GM21515 (cell line): ENCODE results near the gene CT45A10.
"Not testable (repeated sequence)": the region's sequence is repeated elsewhere in the genome, so short reads cannot be mapped to it uniquely, and the experiment has no call there.

ENCODE experiments used
- ATAC-seq: cut with Tn5 transposase; IDR thresholded peaks from one replicate; pipeline ENCODE4 v1.9.1; 2021; ENCODE audit not compliant: unreplicated experiment

CT45A10 gene, protein sequence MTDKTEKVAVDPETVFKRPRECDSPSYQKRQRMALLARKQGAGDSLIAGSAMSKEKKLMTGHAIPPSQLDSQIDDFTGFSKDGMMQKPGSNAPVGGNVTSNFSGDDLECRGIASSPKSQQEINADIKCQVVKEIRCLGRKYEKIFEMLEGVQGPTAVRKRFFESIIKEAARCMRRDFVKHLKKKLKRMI

DNA sequence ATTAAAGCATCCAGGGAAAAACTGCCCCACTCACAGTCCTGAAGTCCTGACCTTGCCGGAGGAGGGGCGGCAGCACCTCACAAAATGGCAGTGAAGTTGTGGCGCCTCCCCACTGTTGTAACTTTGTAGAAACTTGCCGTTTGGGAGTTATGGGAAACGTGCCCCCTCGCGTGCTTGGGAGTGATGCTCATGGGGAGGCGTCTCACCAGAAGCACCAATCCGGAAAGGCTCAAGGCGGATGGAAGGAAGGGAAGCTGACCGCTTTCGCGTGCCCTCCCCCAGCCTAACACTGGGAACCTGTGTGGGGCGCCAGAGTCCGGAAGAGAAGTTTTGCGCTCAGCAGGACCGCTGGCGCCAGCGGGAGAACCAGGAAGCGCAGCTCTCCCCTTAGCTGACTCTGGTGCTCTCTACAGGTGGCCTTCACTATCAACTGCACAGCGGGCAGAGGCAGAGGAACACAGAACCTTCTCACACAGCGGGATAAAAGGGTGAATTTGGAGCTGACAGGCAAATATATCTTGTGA, at the start of gene CT45A10, which contains the start of gene SAGE1:
Gene CT45A10, minus strand, starts transcription at position 151 of the 524 bp plus-strand sequence. CDS start 8,100 bp downstream, outside the sequence.
Gene SAGE1, plus strand, starts transcription at position 423 of the 524 bp plus-strand sequence. CDS start 2,527 bp downstream, outside the sequence.
- ATAC-seq, result no peak

DNA sequence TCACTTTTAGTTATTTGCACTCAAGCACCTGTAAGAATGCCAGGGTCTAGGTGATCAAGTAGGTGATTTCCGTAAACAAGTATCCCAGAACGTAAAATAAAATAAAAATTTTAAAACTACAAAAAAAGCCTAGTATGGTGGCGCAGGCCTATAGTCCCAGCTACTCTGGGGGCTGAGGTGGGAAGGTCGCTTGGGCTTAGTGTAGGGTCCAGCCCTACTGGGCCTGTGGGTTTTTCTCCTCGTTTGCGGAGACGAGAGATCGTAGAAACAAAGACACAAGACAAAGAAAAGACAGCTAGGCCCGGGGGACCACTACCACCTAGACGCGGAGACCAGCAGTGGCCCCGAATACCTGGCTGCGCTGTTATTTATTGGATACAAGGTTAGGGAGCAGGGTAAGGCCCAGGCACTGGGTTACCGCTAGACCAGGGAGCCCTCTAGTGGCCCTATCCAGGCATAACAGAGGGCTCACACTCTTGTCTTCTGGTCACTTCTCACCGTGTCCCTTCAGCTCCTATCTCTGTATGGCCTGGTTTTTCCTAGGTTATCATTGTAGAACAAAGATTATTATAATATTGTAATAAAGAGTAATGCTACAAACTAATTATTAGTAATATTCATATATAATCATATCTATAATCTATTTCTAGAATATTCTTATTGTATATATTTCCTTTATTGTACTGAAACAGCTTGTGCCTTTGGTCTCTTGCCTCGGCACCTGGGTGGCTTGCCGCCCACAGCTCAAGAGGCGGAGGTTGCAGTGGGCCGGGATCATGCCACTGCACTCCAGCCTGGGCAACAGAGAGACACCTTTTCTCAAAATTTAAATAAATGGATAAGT, 38.6 kb upstream of the CT45A10 start:
- ATAC-seq, result no peak

DNA sequence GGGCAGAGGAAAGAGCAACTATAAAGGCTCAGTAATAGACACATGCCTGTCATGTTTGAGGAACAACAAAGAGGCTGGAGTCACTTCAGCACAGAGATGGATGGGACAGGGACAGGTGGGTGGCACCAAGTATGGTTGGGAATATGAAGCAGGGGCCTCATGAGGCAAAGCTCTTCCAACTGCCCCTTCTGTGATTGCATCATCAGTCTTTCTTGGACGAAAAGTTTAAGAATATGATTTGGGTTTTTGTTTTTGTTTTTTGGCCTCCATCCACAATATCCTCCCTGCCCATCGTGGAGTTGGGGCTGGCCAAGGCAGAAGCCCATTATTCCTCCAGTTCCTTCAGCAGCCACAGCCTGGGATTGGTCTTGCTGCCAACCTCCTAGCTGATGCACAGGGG, 34.7 kb upstream of the CT45A10 start:
- ATAC-seq, result no peak

DNA sequence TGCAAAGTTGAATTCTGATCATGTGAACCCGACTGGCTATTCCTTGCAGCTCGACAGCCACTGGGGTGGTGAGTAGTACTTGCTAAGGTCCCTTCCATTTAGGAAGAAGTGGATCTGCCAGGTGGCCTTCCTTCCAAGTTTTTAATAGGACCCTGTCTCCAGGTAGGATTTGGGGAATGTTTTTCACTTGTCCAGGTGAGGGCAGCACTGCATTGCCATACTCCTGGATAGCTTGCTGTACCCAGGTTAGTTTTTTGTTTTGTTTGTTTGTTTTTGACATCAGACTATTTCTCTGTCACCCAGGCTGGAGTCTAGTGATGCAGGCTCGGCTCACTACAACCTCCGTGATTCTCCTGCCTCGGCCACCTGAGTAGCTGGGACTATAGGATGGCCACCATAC, 30.1 kb upstream of the CT45A10 start:
- no peak for ATAC-seq

DNA sequence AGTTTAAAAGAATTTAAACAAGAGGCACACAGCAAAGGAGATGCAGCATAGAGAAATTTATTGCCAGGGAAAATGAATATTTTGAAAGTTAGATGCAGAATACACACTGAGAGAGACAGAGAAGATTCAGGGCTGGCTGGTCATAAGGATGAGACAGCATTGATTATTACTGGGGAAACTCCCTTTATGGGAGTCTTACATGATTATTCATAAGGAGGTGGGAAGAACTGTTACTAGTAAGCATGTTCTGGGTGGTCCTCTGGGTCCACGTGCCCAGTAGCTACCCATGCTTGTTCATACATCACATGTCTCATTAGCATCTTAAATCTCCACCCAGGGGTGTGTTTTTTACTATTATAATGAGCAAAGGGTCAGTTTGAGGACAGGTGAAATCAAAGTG, 27.3 kb upstream of the CT45A10 start:
- ATAC-seq, result not testable (repeated sequence)

DNA sequence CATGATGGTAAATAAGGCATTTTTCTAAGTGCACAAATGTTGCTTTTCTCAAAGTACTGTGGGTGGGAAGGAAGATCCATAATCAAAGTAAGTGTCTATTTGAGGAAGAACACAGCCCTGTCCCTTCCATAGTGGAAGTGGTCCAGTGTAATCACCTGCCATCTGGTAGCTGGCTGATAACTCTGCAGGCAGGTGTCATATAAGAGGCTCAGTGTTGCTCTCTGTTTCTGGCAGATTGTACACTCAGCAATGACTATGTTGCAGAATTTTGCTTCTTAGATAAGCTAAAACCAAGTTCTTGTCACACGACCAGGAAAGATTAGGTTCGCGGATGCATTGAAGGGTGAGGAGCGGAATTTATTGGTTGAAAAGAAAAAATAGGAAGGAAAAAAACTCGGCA, 21.2 kb upstream of the CT45A10 start:
- ATAC-seq, result no peak

DNA sequence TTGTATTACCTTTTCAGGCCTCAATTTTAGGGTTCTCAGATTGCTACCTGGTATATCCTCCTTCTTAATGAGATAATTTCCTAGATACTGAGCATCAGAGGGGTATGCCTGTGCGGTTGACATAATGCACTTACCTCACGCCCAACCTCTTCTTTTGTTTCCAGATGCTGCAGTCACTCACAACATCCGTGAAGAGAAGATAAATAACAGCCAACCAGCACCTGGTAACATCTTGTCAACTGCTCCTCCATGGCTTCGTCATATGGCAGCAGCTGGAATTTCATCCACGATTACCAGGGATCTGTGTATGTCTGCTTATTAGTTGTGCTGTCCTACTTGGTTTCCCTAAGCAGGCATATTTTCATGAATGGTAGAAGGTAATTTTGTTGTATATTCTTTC, 17.0 kb upstream of the CT45A10 start:
- no peak for ATAC-seq

DNA sequence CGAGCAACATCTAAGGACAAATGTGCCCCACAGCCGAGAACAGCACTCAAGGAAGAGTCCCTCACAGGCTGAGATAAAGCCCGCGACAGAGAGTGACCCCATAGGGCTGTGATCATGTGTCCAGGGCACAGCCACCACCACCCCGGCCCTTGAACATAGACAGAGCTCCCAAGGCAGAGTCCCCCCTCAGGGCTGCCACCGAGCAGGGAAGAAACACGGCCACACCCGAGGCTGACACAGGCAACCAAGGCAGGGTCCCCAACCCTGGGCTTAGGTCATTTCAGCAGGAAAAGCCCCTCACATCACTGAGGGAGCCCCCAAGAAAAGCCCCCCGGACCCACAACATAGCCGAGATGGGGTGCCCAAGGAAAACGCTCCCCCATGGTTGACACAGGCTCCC, 463 bp downstream of the CT45A10 start:
- no peak for ATAC-seq

DNA sequence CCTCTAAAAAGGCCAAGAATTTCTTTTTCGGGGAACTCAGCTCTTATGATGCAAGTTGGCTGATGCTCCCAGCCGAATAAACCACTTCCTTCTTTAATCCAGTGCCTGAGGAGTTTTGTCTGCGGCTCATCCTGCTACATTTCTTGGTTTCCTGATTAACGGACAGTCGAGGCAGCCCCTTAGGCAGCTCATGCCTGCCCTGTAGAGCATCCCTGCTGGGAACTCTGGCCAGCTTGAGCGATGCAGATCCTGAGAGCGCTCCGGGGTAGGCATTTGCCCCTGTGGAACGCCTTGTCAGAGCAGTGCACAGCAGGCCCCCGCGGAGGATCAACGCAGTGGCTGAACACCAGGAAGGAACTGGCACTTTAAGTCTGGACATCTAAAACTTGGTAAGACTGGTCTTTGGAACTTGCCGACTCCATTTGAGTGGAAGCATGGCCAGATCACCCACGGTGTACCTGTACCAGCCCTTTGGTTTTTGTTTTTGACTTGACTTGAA, 3.1 kb downstream of the CT45A10 start:
- no peak for ATAC-seq

DNA sequence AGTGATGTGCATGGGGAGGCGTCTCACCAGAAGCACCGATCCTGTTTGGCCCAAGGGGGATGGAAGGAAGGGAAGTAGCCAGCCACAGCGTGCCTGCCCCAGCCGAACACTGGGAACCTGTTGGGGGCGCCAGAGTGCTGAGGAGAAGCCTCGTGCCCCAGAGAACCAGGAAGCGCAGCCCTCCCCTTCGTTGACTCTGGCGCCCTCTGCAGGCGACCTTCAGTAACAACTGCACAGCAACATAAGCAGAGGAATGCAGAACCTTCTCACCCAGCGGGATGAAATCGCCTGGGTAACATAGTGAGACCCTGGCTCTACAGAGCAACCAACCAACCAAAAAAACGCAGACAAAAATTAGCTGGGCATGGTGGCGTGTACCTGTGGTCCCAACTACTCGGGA, 4.3 kb downstream of the CT45A10 start:
- ATAC-seq, result not testable (repeated sequence)

DNA sequence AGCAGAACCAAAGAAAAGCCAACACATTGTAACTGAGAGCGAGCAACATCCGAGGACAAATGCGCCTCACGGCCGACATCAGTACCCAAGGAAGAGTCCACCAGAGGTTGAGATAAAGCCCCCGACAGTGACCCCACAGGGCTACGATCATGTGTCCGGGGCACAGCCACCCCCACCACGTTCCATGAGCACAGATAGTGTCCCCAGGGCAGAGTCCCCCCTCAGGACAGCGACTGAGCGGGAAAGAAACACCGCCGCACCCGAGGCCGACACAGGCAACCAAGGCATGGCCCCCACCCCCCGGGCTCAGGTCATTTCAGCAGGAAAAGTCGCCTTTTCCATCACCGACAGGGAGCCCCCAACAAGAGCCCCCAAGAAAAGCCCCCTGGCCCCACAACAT, 5.0 kb downstream of the CT45A10 start:
- ATAC-seq, result not testable (repeated sequence)

DNA sequence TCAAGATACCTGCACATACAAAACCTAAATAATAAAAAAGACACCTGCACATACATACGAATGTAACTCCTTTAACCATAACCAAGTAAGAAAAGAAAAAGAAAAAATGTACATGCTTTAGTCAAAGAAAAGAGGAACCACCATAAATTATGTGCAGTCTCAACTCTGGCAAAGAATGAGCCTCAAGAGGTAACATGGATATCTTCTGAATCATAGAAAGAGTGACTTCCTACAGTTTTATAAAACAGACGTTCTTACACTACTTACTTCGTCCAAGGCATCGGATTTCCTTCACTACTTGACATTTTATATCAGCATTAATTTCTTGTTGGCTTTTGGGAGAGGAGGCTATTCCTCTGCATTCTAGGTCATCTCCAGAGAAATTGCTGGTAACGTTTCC, 10.5 kb downstream of the CT45A10 start:
- not testable (repeated sequence) for ATAC-seq

DNA sequence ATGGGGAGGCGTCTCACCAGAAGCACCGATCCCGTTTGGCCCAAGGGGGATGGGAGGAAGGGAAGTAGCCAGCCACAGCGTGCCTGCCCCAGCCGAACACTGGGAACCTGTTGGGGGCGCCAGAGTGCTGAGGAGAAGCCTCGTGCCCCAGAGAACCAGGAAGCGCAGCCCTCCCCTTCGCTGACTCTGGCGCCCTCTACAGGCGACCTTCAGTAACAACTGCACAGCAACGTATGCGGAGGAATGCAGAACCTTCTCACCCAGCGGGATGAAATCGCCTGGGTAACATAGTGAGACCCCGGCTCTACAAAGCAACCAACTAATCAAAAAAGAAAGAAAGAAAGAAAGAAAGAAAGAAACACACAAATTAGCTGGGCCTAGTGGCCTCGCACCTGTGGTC, 21.5 kb downstream of the CT45A10 start, which contains the start of gene CT45A9:
Gene CT45A9, minus strand, starts transcription at position 101 of the 400 bp plus-strand sequence. CDS start 3,751 bp downstream, outside the sequence.
- not testable (repeated sequence) for ATAC-seq

DNA sequence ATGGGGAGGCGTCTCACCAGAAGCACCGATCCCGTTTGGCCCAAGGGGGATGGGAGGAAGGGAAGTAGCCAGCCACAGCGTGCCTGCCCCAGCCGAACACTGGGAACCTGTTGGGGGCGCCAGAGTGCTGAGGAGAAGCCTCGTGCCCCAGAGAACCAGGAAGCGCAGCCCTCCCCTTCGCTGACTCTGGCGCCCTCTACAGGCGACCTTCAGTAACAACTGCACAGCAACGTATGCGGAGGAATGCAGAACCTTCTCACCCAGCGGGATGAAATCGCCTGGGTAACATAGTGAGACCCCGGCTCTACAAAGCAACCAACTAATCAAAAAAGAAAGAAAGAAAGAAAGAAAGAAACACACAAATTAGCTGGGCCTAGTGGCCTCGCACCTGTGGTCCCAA, 38.8 kb downstream of the CT45A10 start, which contains the start of gene CT45A8:
Gene CT45A8, minus strand, starts transcription at position 101 of the 400 bp plus-strand sequence. CDS start 3,755 bp downstream, outside the sequence.
- not testable (repeated sequence) for ATAC-seq

DNA sequence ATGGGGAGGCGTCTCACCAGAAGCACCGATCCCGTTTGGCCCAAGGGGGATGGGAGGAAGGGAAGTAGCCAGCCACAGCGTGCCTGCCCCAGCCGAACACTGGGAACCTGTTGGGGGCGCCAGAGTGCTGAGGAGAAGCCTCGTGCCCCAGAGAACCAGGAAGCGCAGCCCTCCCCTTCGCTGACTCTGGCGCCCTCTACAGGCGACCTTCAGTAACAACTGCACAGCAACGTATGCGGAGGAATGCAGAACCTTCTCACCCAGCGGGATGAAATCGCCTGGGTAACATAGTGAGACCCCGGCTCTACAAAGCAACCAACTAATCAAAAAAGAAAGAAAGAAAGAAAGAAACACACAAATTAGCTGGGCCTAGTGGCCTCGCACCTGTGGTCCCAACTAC, 56.1 kb downstream of the CT45A10 start, which contains the start of gene CT45A7:
Gene CT45A7, minus strand, starts transcription at position 101 of the 400 bp plus-strand sequence. CDS start 3,747 bp downstream, outside the sequence.
- not testable (repeated sequence) for ATAC-seq
